ENCODE results near the gene ARFGEF3. TPM values are rescaled to one million over a fixed set of nuclear protein-coding genes. Genes with fewer than 3 reads are reported as not detected.
"Not testable (repeated sequence)": the region's sequence is repeated elsewhere in the genome, so short reads cannot be mapped to it uniquely, and the experiment has no call there.

The ARFGEF3 gene
- total and polyA plus RNA-seq, 4 donors = 4.7 to 28.1 (median 14.0) TPM

DNA sequence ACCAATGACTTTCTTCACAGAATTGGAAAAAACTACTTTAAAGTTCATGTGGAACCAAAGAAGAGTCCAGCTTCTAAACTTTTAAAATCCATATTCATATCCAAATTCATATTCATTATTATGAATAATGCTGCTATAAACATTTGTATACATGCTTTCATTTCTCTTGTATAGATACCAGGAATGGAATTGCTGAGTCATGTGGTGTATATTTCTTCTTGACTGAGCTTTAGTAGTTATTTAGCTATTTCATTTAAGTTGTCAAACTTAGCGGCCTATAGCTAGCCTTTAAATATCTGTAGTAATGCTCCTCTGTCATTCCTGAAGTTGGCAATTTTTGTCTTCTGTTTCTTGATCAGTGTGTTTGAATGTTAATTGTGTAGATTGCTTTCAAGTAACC lies 196.2 kb downstream of the ARFGEF3 start:
- H3K36me3 ChIP-seq (ENCODE audit: control insufficient read depth in 4 of 4, insufficient read depth in 4 of 4, low read length in 4 of 4) = no peaks in the 10 kb centered on the region
- H3K9ac ChIP-seq (ENCODE audit: insufficient read depth in 1 of 2, low read length in 2 of 2) = no peak overlapping the region
- no peak overlapping the region for H3K4me3 ChIP-seq
- no peak for ATAC-seq (ENCODE audit: insufficient read depth, low FRiP score)
- WGBS, 2 donors = 96 to 97% methylated on average over 1 of the region's 1 CpG
- no peaks in the 10 kb centered on the region for H3K27me3 ChIP-seq (ENCODE audit: control insufficient read depth in 3 of 3, insufficient read depth in 3 of 3, low read length in 2 of 3)
- no peak for DNase-seq
- TF ChIP-seq, protein P1, sequence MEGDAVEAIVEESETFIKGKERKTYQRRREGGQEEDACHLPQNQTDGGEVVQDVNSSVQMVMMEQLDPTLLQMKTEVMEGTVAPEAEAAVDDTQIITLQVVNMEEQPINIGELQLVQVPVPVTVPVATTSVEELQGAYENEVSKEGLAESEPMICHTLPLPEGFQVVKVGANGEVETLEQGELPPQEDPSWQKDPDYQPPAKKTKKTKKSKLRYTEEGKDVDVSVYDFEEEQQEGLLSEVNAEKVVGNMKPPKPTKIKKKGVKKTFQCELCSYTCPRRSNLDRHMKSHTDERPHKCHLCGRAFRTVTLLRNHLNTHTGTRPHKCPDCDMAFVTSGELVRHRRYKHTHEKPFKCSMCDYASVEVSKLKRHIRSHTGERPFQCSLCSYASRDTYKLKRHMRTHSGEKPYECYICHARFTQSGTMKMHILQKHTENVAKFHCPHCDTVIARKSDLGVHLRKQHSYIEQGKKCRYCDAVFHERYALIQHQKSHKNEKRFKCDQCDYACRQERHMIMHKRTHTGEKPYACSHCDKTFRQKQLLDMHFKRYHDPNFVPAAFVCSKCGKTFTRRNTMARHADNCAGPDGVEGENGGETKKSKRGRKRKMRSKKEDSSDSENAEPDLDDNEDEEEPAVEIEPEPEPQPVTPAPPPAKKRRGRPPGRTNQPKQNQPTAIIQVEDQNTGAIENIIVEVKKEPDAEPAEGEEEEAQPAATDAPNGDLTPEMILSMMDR (IDR thresholded peaks at IDR 0.05; ENCODE audit: control extremely low read depth, extremely low read depth) = no peak
- H3K4me1 ChIP-seq (ENCODE audit: control insufficient read depth in 5 of 5, insufficient read depth in 5 of 5, low read length in 5 of 5) = no peaks in the 10 kb centered on the region
- no peak overlapping the region for H3K27ac ChIP-seq (ENCODE audit: low read depth in 1 of 2, low read length in 1 of 2)
- no peaks in the 10 kb centered on the region for H3K9me3 ChIP-seq (ENCODE audit: control insufficient read depth in 4 of 4, insufficient read depth in 3 of 4, low read length in 3 of 4)

DNA sequence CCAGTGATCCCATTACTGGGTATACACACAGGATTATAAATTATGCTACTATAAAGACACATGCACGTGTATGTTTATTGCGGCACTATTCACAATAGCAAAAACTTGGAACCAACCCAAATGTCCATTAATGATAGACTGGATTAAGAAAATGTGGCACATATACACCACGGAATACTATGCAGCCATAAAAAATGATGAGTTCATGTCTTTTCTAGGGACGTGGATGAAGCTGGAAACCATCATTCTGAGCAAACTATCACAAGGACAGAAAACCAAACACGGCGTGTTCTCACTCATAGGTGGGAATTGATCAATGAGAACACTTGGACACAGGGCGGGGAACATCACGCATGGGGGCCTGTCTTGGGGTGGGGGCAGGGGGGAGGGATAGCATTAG lies 206.9 kb downstream of the ARFGEF3 start:
- not testable (repeated sequence) for H3K4me1 ChIP-seq (ENCODE audit: control insufficient read depth in 5 of 5, insufficient read depth in 5 of 5, low read length in 5 of 5); H3K9ac ChIP-seq (ENCODE audit: insufficient read depth in 1 of 2, low read length in 2 of 2); DNase-seq; H3K36me3 ChIP-seq (ENCODE audit: control insufficient read depth in 4 of 4, insufficient read depth in 4 of 4, low read length in 4 of 4); H3K9me3 ChIP-seq (ENCODE audit: control insufficient read depth in 4 of 4, insufficient read depth in 3 of 4, low read length in 3 of 4); H3K27me3 ChIP-seq (ENCODE audit: control insufficient read depth in 3 of 3, insufficient read depth in 3 of 3, low read length in 2 of 3); H3K4me3 ChIP-seq; ATAC-seq (ENCODE audit: insufficient read depth, low FRiP score); H3K27ac ChIP-seq (ENCODE audit: low read depth in 1 of 2, low read length in 1 of 2)
- 93 to 96% methylated on average over 8 of the region's 8 CpGs for whole genome bisulfite sequencing, 2 donors

DNA sequence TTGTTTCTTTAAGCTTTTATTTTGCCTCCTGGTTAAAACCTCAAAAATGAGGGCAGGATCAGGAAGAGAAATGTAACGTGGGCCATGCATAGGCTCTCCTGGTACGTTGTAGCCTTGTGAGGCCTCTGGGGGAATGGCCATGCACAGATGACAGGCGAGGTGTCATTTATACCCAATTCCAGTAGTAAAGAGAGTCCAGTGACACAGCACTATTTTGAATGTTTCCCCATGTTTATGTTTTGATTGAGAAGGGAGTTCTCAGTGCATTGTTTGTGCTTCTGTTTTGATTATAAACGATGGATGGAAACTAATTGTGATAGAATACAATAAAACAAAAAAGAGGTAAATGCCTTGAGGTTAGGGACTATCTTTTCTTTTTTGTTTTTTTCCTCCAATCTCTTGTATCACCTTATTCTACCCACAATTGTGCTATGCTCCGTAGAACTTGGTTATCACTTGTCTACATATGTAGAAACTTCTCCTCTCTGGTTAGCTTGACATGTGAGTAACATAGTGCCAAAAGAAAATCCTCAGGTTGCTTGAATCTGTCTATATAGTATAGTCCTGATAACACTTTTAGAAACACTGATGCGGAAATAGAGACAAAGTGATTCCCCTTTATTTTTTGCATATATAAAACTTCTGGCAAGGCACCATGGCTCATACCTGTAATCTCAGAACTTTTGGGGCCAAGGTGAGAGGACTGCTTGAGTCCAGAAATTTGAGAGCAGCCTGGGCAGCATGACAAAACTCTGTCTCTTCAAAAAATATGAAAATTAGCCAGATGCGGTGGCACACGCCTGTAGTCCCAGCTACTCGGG lies 209.1 kb downstream of the ARFGEF3 start:
- no peaks in the 10 kb centered on the region for H3K36me3 ChIP-seq (ENCODE audit: control insufficient read depth in 4 of 4, insufficient read depth in 4 of 4, low read length in 4 of 4)
- ATAC-seq (ENCODE audit: insufficient read depth, low FRiP score) (no peak), DNase-seq (no peak)
- H3K4me1 ChIP-seq (ENCODE audit: control insufficient read depth in 5 of 5, insufficient read depth in 5 of 5, low read length in 5 of 5) = no peaks in the 10 kb centered on the region
- no peaks in the 10 kb centered on the region for H3K27me3 ChIP-seq (ENCODE audit: control insufficient read depth in 3 of 3, insufficient read depth in 3 of 3, low read length in 2 of 3)
- H3K9ac ChIP-seq (ENCODE audit: insufficient read depth in 1 of 2, low read length in 2 of 2) = no peak overlapping the region
- TF ChIP-seq, protein P1 (IDR thresholded peaks at IDR 0.05; ENCODE audit: control extremely low read depth, extremely low read depth) = no peak
- WGBS, 2 donors = 76 to 85% methylated on average over 9 of the region's 9 CpGs
- H3K4me3 ChIP-seq = no peak overlapping the region
- H3K27ac ChIP-seq (ENCODE audit: low read depth in 1 of 2, low read length in 1 of 2) = no peak overlapping the region
- H3K9me3 ChIP-seq (ENCODE audit: control insufficient read depth in 4 of 4, insufficient read depth in 3 of 4, low read length in 3 of 4) = no peaks in the 10 kb centered on the region

DNA sequence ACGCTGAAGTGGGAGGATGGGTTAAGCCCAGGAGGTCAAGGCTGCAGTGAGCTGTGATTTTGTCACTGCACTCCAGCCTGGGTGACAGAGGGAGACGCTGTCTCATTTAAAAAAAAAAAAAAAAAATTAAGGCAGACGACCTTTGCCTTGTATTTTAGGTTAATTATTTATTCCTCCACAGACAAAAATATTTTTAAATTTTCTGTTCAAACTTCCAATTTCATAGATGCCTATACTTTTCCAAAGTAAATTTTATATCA lies 209.6 kb downstream of the ARFGEF3 start:
- H3K36me3 ChIP-seq (ENCODE audit: control insufficient read depth in 4 of 4, insufficient read depth in 4 of 4, low read length in 4 of 4) = no peaks in the 10 kb centered on the region
- ATAC-seq (ENCODE audit: insufficient read depth, low FRiP score) (no peak), DNase-seq (no peak)
- H3K4me1 ChIP-seq (ENCODE audit: control insufficient read depth in 5 of 5, insufficient read depth in 5 of 5, low read length in 5 of 5) = no peaks in the 10 kb centered on the region
- no peaks in the 10 kb centered on the region for H3K27me3 ChIP-seq (ENCODE audit: control insufficient read depth in 3 of 3, insufficient read depth in 3 of 3, low read length in 2 of 3)
- 58 to 81% methylated on average over 3 of the region's 3 CpGs for WGBS, 2 donors
- no peak overlapping the region for H3K27ac ChIP-seq (ENCODE audit: low read depth in 1 of 2, low read length in 1 of 2)
- H3K9ac ChIP-seq (ENCODE audit: insufficient read depth in 1 of 2, low read length in 2 of 2) = no peak overlapping the region
- H3K4me3 ChIP-seq = no peak overlapping the region
- H3K9me3 ChIP-seq (ENCODE audit: control insufficient read depth in 4 of 4, insufficient read depth in 3 of 4, low read length in 3 of 4) = no peaks in the 10 kb centered on the region
- TF ChIP-seq, protein P1 (IDR thresholded peaks at IDR 0.05; ENCODE audit: control extremely low read depth, extremely low read depth) = no peak

Measured in lung (tissue), 12 donors.